ENCODE results near the gene MARK4.
"Not testable (repeated sequence)": the region's sequence is repeated elsewhere in the genome, so short reads cannot be mapped to it uniquely, and the experiment has no call there.

MARK4 gene

GRCh38 chr19:45250832-45251451, at the start of gene MARK4:
Gene MARK4 (plus strand): TSS chr19:45251271. CDS start chr19:45251589, 318 bp downstream.
- peak in 11 of 14 donors; percentile 5 to 65 (median 16) for DNase-seq

DNA sequence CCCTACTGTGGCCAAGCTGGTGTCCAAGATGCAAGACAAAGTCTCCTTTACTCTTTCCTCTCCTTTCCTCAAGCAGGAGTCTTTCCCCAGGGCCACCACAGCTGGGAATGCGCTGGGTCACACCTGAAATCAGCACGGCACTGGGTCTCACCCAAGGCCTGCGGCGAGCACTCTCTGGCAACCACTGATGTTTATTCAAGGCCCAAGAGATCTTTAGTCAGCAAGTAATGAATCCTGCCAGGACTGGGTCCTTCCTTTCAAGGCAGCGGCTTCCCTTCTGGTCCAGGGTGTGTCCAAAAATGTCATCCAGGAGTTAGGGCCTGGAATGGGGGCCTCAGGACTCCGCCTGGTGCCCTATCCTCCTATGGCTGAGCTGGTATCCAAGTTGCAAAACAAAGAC, 48.4 kb upstream of the MARK4 start:
- DNase-seq = no peak

DNA sequence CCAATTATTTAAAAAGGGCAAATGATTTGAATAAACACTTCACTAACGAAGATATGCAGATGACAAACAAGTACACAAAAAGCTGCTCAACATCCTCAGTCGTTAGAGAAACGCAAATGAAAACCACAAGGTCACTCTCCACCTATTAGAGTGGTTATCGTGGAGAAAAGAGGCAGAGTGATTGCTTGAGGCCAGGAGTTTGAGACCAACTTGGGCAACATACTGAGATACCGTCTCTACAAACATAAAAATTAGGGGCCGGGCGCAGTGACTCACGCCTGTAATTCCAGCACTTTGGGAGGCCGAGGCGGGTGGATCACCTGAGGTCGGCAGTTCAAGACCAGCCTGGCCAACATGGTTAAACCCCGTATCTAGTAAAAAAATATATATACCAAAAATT, 45.3 kb upstream of the MARK4 start:
- DNase-seq = no peak

GRCh38 chr19:45206328-45206727, 44.7 kb upstream of the MARK4 start:
- DNase-seq = no peak

GRCh38 chr19:45211751-45212381, 39.2 kb upstream of the MARK4 start:
- DNase-seq = no peak

DNA sequence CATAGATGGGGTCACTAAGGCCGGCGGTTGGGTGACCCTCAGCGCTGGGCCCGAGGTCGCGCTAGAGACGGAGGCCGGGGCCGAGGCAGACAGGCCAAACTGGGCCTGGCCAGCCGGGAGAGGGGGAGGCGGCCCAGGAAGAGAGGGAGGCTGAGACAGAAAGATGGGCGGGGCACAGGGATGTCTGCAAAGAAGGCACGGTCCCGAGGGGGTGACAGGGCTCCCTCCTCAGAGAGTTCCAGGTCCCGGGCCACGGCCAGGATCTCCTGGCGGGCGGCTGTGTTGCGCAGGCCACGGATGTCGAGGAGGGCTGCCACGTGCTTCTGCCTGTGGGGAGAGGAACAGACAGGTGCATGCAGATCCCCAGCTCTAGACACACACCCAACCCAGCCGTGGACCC, 38.0 kb upstream of the MARK4 start:
- no peak for DNase-seq

- no peak for DNase-seq
Observed at GRCh38 chr19:45215391-45216191, 35.5 kb upstream of the MARK4 start.

GRCh38 chr19:45216667-45217066, 34.4 kb upstream of the MARK4 start:
- no peak for DNase-seq

DNA sequence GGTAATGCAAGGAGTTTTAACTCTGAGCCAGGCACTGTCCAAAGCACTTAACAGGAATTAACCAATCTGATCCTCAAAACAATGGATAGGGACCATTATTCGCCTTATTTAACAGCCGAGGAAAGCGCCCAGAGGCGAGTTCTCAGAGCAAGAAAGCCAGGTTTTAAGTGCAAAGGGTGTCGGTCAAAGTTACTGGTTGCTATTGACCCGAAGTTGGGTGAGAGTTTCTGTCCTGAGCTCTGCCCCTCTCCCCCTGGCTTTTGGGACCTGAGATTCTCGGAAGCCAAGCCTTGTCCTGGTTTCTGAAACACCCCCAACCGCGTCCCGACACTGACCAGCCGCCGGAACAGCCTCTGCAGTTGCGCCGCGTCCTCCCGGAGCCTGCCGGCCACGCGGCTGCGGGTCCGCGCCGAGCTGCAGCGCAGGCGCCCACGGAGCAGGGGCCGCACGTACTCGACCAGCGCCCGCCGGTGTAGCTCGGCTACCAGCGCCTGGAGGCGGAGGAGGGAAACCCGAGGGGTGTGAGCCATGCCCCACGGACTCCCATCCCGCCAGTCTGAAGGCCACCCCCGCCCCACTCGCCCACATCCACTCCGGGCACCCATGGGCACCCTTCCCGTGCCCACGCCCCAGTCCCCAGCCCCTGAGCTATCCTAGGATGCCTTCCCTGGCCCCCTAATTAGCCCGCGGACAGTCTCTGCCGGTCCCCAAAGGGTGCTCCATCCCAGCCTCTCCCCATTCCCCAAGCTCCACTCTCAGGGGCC, 33.7 kb upstream of the MARK4 start:
- no peak for DNase-seq

- no peak for DNase-seq
Observed at GRCh38 chr19:45217957-45218334, 33.1 kb upstream of the MARK4 start.

DNA sequence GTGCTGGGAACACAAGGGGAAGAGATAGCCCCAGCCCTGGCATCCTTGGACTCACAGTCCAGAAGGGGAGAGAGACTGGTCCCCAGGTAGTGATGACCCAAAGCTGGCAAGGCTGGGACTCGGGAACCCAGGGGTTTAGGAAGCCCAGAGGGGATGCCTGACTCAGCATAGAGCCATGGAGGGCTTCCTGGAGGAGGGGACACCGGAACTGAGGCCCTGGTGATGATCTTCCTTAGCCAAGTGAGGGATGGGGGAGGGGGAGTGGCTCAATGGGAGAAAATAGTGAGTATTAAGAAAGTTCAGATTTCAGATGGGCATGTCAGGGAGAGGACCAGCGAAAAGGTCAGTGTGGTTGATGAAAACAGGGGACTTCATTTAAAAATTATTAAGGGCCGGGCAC, 32.6 kb upstream of the MARK4 start:
- DNase-seq = no peak

GRCh38 chr19:45218911-45219743, 31.9 kb upstream of the MARK4 start:
- no peak for DNase-seq

DNA sequence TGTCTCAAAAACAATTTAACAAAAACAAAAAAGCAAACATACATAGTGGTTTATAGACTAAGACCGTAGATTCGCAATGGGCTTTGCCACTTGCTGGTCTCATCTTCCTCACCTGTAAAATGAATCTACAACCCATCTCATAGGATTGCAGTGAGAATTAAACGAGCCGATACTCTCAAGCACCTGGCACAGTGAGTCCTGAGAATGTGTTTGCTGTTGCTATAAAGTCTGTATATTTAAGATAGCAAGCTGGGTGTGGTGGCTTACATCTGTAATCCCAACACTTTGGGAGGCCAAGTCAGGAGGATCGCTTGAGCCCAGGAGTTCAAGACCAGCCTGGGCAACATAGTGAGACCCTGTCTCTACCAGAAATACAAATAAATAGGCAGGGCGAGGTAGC, 28.3 kb upstream of the MARK4 start:
- DNase-seq = no peak

- DNase-seq = no peak
Observed at GRCh38 chr19:45223879-45224278, 27.2 kb upstream of the MARK4 start.

DNA sequence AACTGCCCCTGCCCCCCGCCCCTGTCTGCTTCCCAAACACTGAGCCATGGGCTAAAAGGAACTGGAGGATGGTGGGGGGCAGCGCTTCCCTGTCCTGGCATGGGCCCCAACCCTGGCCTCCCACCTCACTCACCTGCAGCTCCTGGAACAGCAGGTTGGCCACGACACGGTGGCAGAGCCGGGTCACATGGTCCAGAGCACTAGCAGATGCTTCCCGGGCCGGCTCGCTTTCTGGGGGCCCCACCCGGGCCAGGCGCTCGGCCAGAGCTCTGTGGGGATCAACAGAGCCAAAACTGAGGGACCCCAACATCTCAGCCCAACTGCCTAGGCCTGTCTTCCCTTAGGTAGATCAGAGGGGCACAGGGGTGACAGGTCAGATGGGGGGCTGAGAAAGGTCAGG, 26.4 kb upstream of the MARK4 start:
- DNase-seq = no peak

DNA sequence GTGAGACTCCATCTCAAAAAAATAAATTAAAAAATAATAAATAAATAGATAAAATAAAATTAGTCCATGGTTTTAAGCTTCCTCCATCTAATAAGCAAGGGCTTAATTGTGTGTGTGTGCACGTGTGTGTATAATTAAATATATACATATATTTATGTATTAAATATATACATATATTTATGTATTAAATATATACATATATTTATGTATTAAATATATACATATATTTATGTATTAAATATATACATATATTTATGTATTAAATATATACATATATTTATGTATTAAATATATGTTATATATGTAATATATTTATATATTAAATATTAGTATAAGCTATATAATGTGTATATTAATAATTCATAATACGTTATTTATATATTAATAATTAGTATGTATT, 22.0 kb upstream of the MARK4 start:
- DNase-seq = not testable (repeated sequence)

- DNase-seq = no peak
Observed at GRCh38 chr19:45231891-45232290, 19.2 kb upstream of the MARK4 start.

- no peak for DNase-seq
Observed at GRCh38 chr19:45234089-45234869, 16.8 kb upstream of the MARK4 start.

- DNase-seq = no peak
Observed at GRCh38 chr19:45235485-45235884, 15.6 kb upstream of the MARK4 start.

DNA sequence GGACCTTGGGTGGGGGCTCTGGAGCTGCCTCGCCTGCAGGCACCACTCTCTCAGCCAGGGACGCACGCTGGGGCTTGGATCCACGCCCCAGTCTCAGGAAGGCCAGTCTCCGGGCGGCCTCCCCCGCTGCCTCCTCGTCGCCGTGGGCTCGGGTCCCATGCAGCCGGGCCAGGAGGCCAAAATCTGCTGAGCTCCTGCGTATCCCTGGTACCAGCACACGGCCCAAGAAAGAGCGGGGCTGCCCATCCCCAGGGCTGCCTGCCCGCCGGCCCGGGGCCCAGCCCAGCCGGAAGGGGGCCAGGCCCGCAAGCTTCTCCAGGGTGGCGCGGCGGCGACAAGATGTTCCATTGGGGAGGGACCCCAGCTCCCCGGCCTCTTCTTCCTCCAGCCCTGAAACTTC, 12.5 kb upstream of the MARK4 start:
- no peak for DNase-seq

- DNase-seq = no peak
Observed at GRCh38 chr19:45243144-45243732, 7.8 kb upstream of the MARK4 start.
